ENCODE results near the gene NR2C2.

Gene NR2C2

GRCh38 chr3:15053541-15053940 is 106.2 kb downstream of the NR2C2 start:
- no peak overlapping the region for H3K27ac ChIP-seq (ENCODE audit: low read depth, low read length)
- no peaks in the 10 kb centered on the region for H3K27me3 ChIP-seq (ENCODE audit: control insufficient read depth in 5 of 5, insufficient read depth in 4 of 5, low read length in 5 of 5)
- no peak overlapping the region for H3K9ac ChIP-seq (ENCODE audit: low read length in 5 of 5)
- no peak overlapping the region for H3K4me3 ChIP-seq (ENCODE audit: low read depth in 1 of 5, low read length in 5 of 5)
- H3K9me3 ChIP-seq (ENCODE audit: control insufficient read depth in 5 of 5, low read length in 5 of 5): no peaks in the 10 kb centered on the region
- peaks cover 6 to 66% (median 55%) of the 10 kb centered on the region in 5 donors for H3K36me3 ChIP-seq (ENCODE audit: control insufficient read depth in 5 of 5, insufficient read depth in 5 of 5, low read length in 5 of 5)
- no peaks in the 10 kb centered on the region for H3K4me1 ChIP-seq (ENCODE audit: control insufficient read depth in 5 of 5, insufficient read depth in 5 of 5, low read length in 5 of 5)

GRCh38 chr3:15055019-15055557 is 107.7 kb downstream of the NR2C2 start:
- peaks cover 0 to 58% (median 51%) of the 10 kb centered on the region in 5 donors for H3K36me3 ChIP-seq (ENCODE audit: control insufficient read depth in 5 of 5, insufficient read depth in 5 of 5, low read length in 5 of 5)
- no peak overlapping the region for H3K4me3 ChIP-seq (ENCODE audit: low read depth in 1 of 5, low read length in 5 of 5)
- no peaks in the 10 kb centered on the region for H3K27me3 ChIP-seq (ENCODE audit: control insufficient read depth in 5 of 5, insufficient read depth in 4 of 5, low read length in 5 of 5)
- H3K4me1 ChIP-seq (ENCODE audit: control insufficient read depth in 5 of 5, insufficient read depth in 5 of 5, low read length in 5 of 5): no peaks in the 10 kb centered on the region
- no peaks in the 10 kb centered on the region for H3K9me3 ChIP-seq (ENCODE audit: control insufficient read depth in 5 of 5, low read length in 5 of 5)
- H3K9ac ChIP-seq (ENCODE audit: low read length in 5 of 5): no peak overlapping the region
- H3K27ac ChIP-seq (ENCODE audit: low read depth, low read length): no peak overlapping the region

GRCh38 chr3:15056676-15057404 is 109.5 kb downstream of the NR2C2 start:
- Histone ChIP-seq H3K4me1 (ENCODE audit: control insufficient read depth in 5 of 5, insufficient read depth in 5 of 5, low read length in 5 of 5) (no peaks in the 10 kb centered on the region), H3K9ac (ENCODE audit: low read length in 5 of 5) (no peak overlapping the region), H3K36me3 (ENCODE audit: control insufficient read depth in 5 of 5, insufficient read depth in 5 of 5, low read length in 5 of 5) (peaks cover 0 to 44% (median 39%) of the 10 kb centered on the region in 5 donors), H3K27ac (ENCODE audit: low read depth, low read length) (no peak overlapping the region), H3K27me3 (ENCODE audit: control insufficient read depth in 5 of 5, insufficient read depth in 4 of 5, low read length in 5 of 5) (no peaks in the 10 kb centered on the region), H3K9me3 (ENCODE audit: control insufficient read depth in 5 of 5, low read length in 5 of 5) (no peaks in the 10 kb centered on the region), H3K4me3 (ENCODE audit: low read depth in 1 of 5, low read length in 5 of 5) (no peak overlapping the region)

- Histone ChIP-seq H3K4me1 (ENCODE audit: control insufficient read depth in 5 of 5, insufficient read depth in 5 of 5, low read length in 5 of 5) (peaks cover 3 to 22% (median 22%) of the 10 kb centered on the region in 5 donors), H3K27ac (ENCODE audit: low read depth, low read length) (no peak overlapping the region), H3K9me3 (ENCODE audit: control insufficient read depth in 5 of 5, low read length in 5 of 5) (no peaks in the 10 kb centered on the region), H3K36me3 (ENCODE audit: control insufficient read depth in 5 of 5, insufficient read depth in 5 of 5, low read length in 5 of 5) (peaks cover 0 to 29% (median 25%) of the 10 kb centered on the region in 5 donors), H3K27me3 (ENCODE audit: control insufficient read depth in 5 of 5, insufficient read depth in 4 of 5, low read length in 5 of 5) (no peaks in the 10 kb centered on the region), H3K9ac (ENCODE audit: low read length in 5 of 5) (no peak overlapping the region), H3K4me3 (ENCODE audit: low read depth in 1 of 5, low read length in 5 of 5) (no peak overlapping the region)
Measured at GRCh38 chr3:15060029-15060428, 112.6 kb downstream of the NR2C2 start.

- Histone ChIP-seq H3K9ac (ENCODE audit: low read length in 5 of 5) (peak overlapping the region in 2 of 5 donors; percentile 86 to 96), H3K9me3 (ENCODE audit: control insufficient read depth in 5 of 5, low read length in 5 of 5) (no peaks in the 10 kb centered on the region), H3K4me3 (ENCODE audit: low read depth in 1 of 5, low read length in 5 of 5) (no peak overlapping the region), H3K4me1 (ENCODE audit: control insufficient read depth in 5 of 5, insufficient read depth in 5 of 5, low read length in 5 of 5) (peaks cover 3 to 29% (median 26%) of the 10 kb centered on the region in 5 donors), H3K36me3 (ENCODE audit: control insufficient read depth in 5 of 5, insufficient read depth in 5 of 5, low read length in 5 of 5) (peaks cover 0 to 10% (median 10%) of the 10 kb centered on the region in 5 donors), H3K27me3 (ENCODE audit: control insufficient read depth in 5 of 5, insufficient read depth in 4 of 5, low read length in 5 of 5) (no peaks in the 10 kb centered on the region), H3K27ac (ENCODE audit: low read depth, low read length) (no peak overlapping the region)
Measured at GRCh38 chr3:15063238-15063637, 115.9 kb downstream of the NR2C2 start.

- Histone ChIP-seq H3K36me3 (ENCODE audit: control insufficient read depth in 5 of 5, insufficient read depth in 5 of 5, low read length in 5 of 5) (peaks cover 0 to 5% (median 5%) of the 10 kb centered on the region in 5 donors), H3K9me3 (ENCODE audit: control insufficient read depth in 5 of 5, low read length in 5 of 5) (no peaks in the 10 kb centered on the region), H3K4me3 (ENCODE audit: low read depth in 1 of 5, low read length in 5 of 5) (peak overlapping the region; percentile 80 to 95 (median 90)), H3K27ac (ENCODE audit: low read depth, low read length) (no peak overlapping the region), H3K9ac (ENCODE audit: low read length in 5 of 5) (peak overlapping the region in 4 of 5 donors; percentile 83 to 98 (median 91)), H3K27me3 (ENCODE audit: control insufficient read depth in 5 of 5, insufficient read depth in 4 of 5, low read length in 5 of 5) (no peaks in the 10 kb centered on the region), H3K4me1 (ENCODE audit: control insufficient read depth in 5 of 5, insufficient read depth in 5 of 5, low read length in 5 of 5) (peaks cover 3 to 29% (median 26%) of the 10 kb centered on the region in 5 donors)
Measured at GRCh38 chr3:15063656-15064286, 116.4 kb downstream of the NR2C2 start.

- Histone ChIP-seq H3K27ac (ENCODE audit: low read depth, low read length) (peak overlapping the region; percentile 82), H3K9me3 (ENCODE audit: control insufficient read depth in 5 of 5, low read length in 5 of 5) (no peaks in the 10 kb centered on the region), H3K4me3 (ENCODE audit: low read depth in 1 of 5, low read length in 5 of 5) (peak overlapping the region; percentile 80 to 95 (median 90)), H3K27me3 (ENCODE audit: control insufficient read depth in 5 of 5, insufficient read depth in 4 of 5, low read length in 5 of 5) (no peaks in the 10 kb centered on the region), H3K4me1 (ENCODE audit: control insufficient read depth in 5 of 5, insufficient read depth in 5 of 5, low read length in 5 of 5) (peaks cover 3 to 29% (median 26%) of the 10 kb centered on the region in 5 donors), H3K9ac (ENCODE audit: low read length in 5 of 5) (peak overlapping the region in 4 of 5 donors; percentile 83 to 98 (median 91)), H3K36me3 (ENCODE audit: control insufficient read depth in 5 of 5, insufficient read depth in 5 of 5, low read length in 5 of 5) (no peaks in the 10 kb centered on the region)
Measured at GRCh38 chr3:15064299-15064834, 117.0 kb downstream of the NR2C2 start.

GRCh38 chr3:15064835-15065549 is 117.6 kb downstream of the NR2C2 start, which contains the start of gene MRPS25:
Gene MRPS25 (minus strand): TSS chr3:15065315. CDS start chr3:15065194, 121 bp downstream.
- Histone ChIP-seq H3K4me1 (ENCODE audit: control insufficient read depth in 5 of 5, insufficient read depth in 5 of 5, low read length in 5 of 5) (peaks cover 3 to 29% (median 26%) of the 10 kb centered on the region in 5 donors), H3K27ac (ENCODE audit: low read depth, low read length) (peak within 1 kb of the TSS; percentile 82), H3K9ac (ENCODE audit: low read length in 5 of 5) (peak within 1 kb of the TSS; percentile 44 to 98 (median 86))

GRCh38 chr3:15065550-15066007 is 118.2 kb downstream of the NR2C2 start:
- Histone ChIP-seq H3K4me1 (ENCODE audit: control insufficient read depth in 5 of 5, insufficient read depth in 5 of 5, low read length in 5 of 5) (peaks cover 3 to 29% (median 26%) of the 10 kb centered on the region in 5 donors), H3K27ac (ENCODE audit: low read depth, low read length) (peak overlapping the region; percentile 82), H3K9me3 (ENCODE audit: control insufficient read depth in 5 of 5, low read length in 5 of 5) (no peaks in the 10 kb centered on the region), H3K36me3 (ENCODE audit: control insufficient read depth in 5 of 5, insufficient read depth in 5 of 5, low read length in 5 of 5) (peaks cover 0 to 4% (median 2%) of the 10 kb centered on the region in 5 donors), H3K9ac (ENCODE audit: low read length in 5 of 5) (peak overlapping the region; percentile 44 to 98 (median 86)), H3K27me3 (ENCODE audit: control insufficient read depth in 5 of 5, insufficient read depth in 4 of 5, low read length in 5 of 5) (no peaks in the 10 kb centered on the region), H3K4me3 (ENCODE audit: low read depth in 1 of 5, low read length in 5 of 5) (peak overlapping the region; percentile 78 to 95 (median 90))

More at GRCh38 chr3:15064835-15065549, 117.6 kb downstream of the NR2C2 start, which contains the start of gene MRPS25:
- Histone ChIP-seq H3K27me3 (ENCODE audit: control insufficient read depth in 5 of 5, insufficient read depth in 4 of 5, low read length in 5 of 5) (no peaks in the 10 kb centered on the region), H3K9me3 (ENCODE audit: control insufficient read depth in 5 of 5, low read length in 5 of 5) (no peaks in the 10 kb centered on the region), H3K36me3 (ENCODE audit: control insufficient read depth in 5 of 5, insufficient read depth in 5 of 5, low read length in 5 of 5) (peaks cover 0 to under 1% (median 0%) of the 10 kb centered on the region in 5 donors), H3K4me3 (ENCODE audit: low read depth in 1 of 5, low read length in 5 of 5) (peak within 1 kb of the TSS; percentile 80 to 95 (median 90))
